Fibroblast of skin of left quadriceps (primary cell): ENCODE results near the gene FAM184A.

ENCODE experiments used
- DNase-seq, 2 experiments: peaks; one replicate each; pipeline ENCODE4 v3.0.0-alpha.2; 2013; ENCODE audit warnings: low read depth in 2 of 2

Gene FAM184A

DNA sequence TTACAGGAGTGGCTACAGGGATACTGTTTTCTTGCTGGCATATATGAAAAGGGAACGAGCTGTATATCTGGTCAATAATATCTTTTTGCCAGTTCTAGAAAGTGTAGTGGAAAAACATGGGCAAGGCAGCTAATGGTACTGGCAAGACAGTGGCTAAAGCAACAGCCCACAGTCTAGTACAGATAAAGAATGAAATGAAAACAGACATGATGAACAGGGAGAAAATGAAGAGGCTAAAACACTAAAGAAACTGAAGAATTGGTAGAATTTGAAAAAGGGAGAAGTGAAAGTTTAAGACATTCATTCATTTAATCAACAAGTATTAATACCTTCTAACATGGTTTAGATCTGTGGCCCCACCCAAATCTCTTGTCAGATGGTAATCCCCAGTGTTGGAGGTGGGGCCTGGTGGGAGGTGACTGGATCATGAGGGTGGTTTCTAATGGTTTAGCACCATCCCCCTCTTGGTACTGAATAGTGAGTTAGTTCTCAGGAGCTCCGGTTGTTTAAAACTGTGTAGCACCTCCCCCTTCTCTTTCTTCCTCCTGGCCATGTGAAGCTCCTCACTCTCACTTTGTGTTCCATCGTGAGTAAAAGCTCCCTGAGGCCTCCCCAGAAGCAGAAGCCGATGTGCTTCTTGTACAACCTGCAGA is 18.1 kb downstream of the FAM184A start:
- no peak for DNase-seq

GRCh38 chr6:119055069-119055468 is 23.4 kb downstream of the FAM184A start:
- DNase-seq = no peak

GRCh38 chr6:119052987-119053386 is 25.5 kb downstream of the FAM184A start:
- no peak for DNase-seq

DNA sequence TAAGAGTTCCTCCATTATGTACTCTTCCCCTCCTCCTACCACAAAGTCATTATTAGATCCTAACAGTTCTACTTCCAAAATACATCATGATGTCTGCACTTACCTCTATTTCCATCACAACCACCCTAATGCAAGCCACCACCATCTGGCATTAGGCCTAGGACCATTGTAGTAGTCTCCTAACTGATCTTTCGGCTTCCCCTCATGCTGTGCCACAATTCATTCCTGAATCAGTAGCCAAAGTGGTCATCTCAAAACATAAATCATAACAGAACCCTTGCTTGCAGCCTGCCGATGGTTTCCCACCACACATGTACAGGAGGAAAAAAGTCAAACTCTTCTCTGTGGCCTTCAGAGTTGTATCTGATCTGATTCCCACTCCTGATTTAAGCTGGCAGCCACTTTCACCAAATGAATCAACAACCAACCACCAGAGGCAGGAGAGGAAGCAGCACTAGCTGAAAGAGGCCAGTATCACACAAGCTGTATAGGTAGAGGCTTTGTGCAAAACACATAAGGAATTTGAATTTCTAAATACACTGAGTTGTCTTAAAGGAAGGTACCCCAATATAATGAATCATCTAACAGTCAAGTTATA is 26.1 kb downstream of the FAM184A start:
- no peak for DNase-seq

- no peak for DNase-seq
Measured at GRCh38 chr6:119044255-119044654, 34.2 kb downstream of the FAM184A start.

GRCh38 chr6:119043783-119044182 is 34.7 kb downstream of the FAM184A start:
- DNase-seq = no peak

- no peak for DNase-seq
Measured at GRCh38 chr6:119043265-119043664, 35.2 kb downstream of the FAM184A start.

DNA sequence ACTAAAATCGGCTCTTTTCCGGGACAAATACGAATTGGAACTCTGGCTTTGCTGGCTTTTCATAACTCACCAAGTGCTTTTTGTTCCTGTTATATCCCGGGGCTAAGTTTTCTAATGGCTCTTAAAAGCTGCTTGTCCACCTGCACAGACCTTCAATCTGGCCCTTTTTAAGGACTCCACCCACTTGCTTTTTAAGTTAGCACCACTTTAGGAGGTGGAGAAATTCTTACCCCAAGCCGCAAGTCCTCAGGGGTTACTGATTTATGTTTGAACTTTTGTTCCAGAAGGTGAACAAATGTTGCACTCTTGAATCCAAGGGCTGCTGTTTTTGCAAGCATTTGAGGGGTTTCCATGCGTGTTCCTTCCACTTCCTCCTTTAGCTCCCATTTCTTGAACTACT is 37.8 kb downstream of the FAM184A start:
- DNase-seq = no peak

- DNase-seq = no peak
Measured at GRCh38 chr6:119040229-119040628, 38.2 kb downstream of the FAM184A start.

GRCh38 chr6:119037941-119038623 is 40.4 kb downstream of the FAM184A start:
- no peak for DNase-seq

DNA sequence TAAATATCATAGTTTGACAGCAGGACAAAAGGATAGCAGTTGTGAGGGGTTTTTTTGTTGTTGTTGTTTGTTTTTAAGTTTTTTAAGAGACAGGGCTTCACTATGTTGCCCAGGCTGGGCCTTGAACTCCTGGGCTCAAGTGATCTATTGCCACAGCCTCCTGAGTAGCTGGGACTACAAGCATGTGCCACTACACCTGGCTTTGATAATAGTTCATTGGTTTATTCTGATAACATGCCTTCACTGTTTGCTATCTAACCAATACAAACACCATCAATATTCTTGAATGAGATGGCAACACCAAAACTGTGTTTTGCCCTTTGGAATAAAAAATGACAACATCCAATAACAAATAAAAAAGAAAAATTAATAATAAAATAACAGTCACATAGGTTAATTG is 41.2 kb downstream of the FAM184A start:
- DNase-seq = no peak

GRCh38 chr6:119036081-119036480 is 42.4 kb downstream of the FAM184A start:
- DNase-seq = no peak

GRCh38 chr6:119035459-119035858 is 43.0 kb downstream of the FAM184A start:
- DNase-seq = no peak

DNA sequence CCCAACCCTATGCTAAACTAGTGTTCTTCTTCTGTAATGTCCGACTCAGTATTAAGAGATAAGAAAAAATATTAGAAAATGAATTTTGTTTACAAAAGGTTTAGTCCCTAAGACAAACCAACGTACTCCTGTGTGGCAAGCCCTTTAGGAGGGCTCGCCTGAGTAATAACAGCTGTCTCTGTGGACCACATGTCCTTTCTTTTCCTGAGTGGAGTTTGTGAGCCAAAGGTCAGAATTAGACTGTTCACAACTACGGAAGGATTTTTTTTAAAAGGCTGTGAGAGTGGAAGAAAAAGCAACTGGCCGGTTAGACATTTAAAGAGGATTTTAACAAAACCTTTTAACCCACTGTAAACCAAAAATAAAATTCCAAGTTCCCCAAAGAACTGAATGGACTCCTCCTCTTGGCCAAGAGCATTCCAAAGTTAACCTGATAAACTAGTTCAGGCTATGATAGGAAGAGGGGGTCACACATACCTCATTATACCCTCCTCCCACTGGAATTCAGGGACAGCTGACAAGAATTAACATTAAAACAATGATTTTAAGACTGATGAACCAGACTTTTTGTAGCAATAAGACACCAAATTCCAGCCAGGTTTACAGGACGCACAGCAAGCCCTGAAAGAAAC is 43.5 kb downstream of the FAM184A start:
- DNase-seq = no peak

DNA sequence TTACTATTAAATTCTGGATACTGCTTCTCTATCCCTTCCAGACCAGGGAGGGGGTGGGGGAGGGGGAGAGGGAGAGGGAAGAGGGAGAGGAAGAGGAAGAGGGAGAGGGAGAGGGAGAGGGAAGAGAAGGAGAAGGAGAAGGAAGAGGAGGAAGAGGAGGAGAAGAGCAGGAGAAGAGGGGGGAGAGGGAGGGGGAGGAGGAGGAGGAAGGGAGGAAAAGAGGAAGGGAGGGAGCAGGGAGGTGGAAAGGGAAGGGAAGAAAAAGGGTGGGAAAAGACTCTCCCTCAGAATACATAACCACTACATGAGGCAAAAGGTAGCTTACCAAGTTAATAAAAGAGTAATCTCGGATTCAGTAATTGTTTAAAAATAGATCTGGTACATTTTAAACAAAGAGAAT is 46.0 kb downstream of the FAM184A start:
- no peak for DNase-seq

DNA sequence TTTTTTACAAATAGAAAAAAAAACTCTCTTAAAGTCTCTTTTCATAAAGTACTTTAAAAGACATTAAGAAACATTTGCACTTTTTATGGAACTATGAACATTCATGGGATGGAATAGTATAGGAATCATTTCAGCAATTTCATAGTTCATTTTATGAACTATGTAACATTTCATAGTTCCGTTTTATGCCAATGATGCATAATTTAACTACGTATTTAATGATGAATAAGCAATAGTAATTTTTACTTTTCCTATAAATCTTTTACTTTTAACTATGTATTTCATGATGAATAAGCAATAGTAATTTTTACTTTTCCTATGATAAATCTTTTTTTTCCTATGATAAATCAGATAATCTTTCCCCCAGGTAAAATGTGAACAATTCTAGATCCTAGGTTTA is 47.7 kb downstream of the FAM184A start:
- no peak for DNase-seq

- no peak for DNase-seq
Measured at GRCh38 chr6:119028091-119028490, 50.4 kb downstream of the FAM184A start.

DNA sequence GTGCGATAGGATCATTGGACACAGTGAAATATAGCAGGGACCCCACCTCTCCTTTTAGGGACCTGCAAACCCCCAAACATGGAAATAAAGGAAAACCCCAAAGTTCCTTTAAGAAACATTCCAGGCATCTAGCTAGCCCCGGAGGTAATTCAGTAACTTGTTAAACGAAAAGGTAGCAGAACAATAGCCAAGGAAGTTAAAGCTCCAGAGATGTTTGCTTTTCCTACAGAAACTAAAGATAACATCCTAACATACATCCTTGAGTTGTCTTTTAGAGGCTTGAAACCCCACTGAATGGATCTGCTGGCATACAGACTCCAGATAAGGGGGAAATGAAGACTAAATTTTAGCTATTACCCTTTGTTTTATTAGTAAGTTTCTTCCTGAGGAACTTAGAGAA is 51.0 kb downstream of the FAM184A start:
- no peak for DNase-seq

GRCh38 chr6:119026822-119027221 is 51.6 kb downstream of the FAM184A start:
- DNase-seq = no peak

GRCh38 chr6:119025793-119026192 is 52.7 kb downstream of the FAM184A start:
- DNase-seq = no peak

DNA sequence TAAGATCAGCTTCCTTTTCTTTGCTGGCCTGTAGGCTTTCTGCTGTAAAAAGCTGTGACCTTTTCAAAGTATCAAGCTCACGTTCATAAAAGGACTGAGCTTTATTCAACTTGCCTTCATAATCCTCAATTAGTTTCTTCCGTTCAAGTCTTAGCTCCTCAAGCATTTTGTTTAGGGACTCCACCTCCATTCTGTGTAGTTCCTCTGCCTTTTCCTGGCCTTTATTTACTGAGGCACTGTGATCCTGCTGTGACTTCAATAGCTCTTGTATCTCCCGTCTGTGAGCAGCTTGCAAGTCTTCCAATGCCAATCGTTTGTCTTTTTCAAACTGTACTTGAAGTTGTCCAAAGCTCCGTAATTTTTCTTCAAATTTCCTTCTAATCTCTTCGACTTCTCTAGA is 54.4 kb downstream of the FAM184A start:
- DNase-seq = no peak

- no peak for DNase-seq
Measured at GRCh38 chr6:119022796-119023195, 55.7 kb downstream of the FAM184A start.
